K562 (cell line): Measurements from ENCODE around the gene WIPF2. TPM values are rescaled to one million over a fixed set of nuclear protein-coding genes. Genes with fewer than 3 reads are reported as not detected.

ENCODE experiments used
- CGGBP1 ChIP-seq: fragments of 250-450 bp; sonication (Bioruptor Pico); IDR thresholded peaks from 2 replicates; pipeline ENCODE4 v1.9.0; 2021; ENCODE audit warnings: mild to moderate bottlenecking
- DIDO1 ChIP-seq: fragments of 450-650 bp; IDR thresholded peaks from 2 replicates; pipeline ENCODE4 v1.6.1; 2016; ENCODE audit warnings: low read depth, missing biosample characterization, missing genetic modification characterization
- E2F4 ChIP-seq: sonication (generic); formaldehyde crosslinking; IDR thresholded peaks from 2 replicates; pipeline ENCODE4 v1.8.0; 2022; ENCODE audit warnings: mild to moderate bottlenecking, low read depth, missing genetic modification reagents
- E2F6 ChIP-seq, 2 experiments: IDR thresholded peaks; 2 replicates each; pipeline ENCODE4 v1.6.1; 2011; ENCODE audit warnings: borderline replicate concordance in 1 of 2, control low read depth in 1 of 2, low read depth in 1 of 2, low read length in 1 of 2, mild to moderate bottlenecking in 1 of 2, mixed read lengths in 1 of 2, moderate library complexity in 1 of 2; ENCODE audit not compliant: insufficient read depth in 1 of 2, insufficient read length in 1 of 2, poor library complexity in 1 of 2, severe bottlenecking in 1 of 2; ENCODE audit errors: extremely low read depth in 1 of 2
- ETS2 ChIP-seq: IDR thresholded peaks from 2 replicates; pipeline ENCODE4 v1.6.1; 2016; ENCODE audit warnings: borderline replicate concordance, missing genetic modification characterization, mild to moderate bottlenecking, moderate library complexity, missing compliant biosample characterization; ENCODE audit not compliant: poor library complexity, severe bottlenecking
- FOXP4 ChIP-seq: sonication (generic); formaldehyde crosslinking; IDR thresholded peaks from 2 replicates; pipeline ENCODE4 v1.8.0; 2022; ENCODE audit warnings: mild to moderate bottlenecking, missing genetic modification reagents, borderline replicate concordance
- HBP1 ChIP-seq: fragments of 450-650 bp; formaldehyde crosslinking; IDR thresholded peaks from 2 replicates; pipeline ENCODE4 v1.4.0; 2022; ENCODE audit warnings: missing genetic modification characterization
- HNRNPLL ChIP-seq: fragments of 200-400 bp; formaldehyde crosslinking; IDR thresholded peaks from 2 replicates; pipeline ENCODE4 v1.6.1; 2017; ENCODE audit warnings: low read length, low read depth, mild to moderate bottlenecking; ENCODE audit not compliant: poor library complexity, severe bottlenecking
- ILF3 ChIP-seq: fragments of 450-650 bp; IDR thresholded peaks from 2 replicates; pipeline ENCODE4 v1.6.1; 2018; ENCODE audit warnings: antibody characterized with exemption, mild to moderate bottlenecking, moderate library complexity, borderline replicate concordance
- MBD1 ChIP-seq: fragments of 250-450 bp; sonication (Bioruptor Pico); IDR thresholded peaks from 2 replicates; pipeline ENCODE4 v1.8.0; 2022; ENCODE audit warnings: inconsistent platforms
- MEF2D ChIP-seq: conservative IDR thresholded peaks from 2 replicates; pipeline ENCODE4 v1.6.1; 2016; ENCODE audit warnings: low read depth, missing genetic modification characterization, missing compliant biosample characterization
- NR2C2 ChIP-seq, 2 experiments: fragments of 200-800 bp in 1 of 2; sonication (Bioruptor generic) in 1 of 2; sonication (generic) in 1 of 2; formaldehyde crosslinking in 1 of 2; IDR thresholded peaks; 2 replicates each; pipeline versions ENCODE4 v1.6.1 to v1.8.0; 2016 to 2022; ENCODE audit warnings: mild to moderate bottlenecking in 1 of 2, missing compliant biosample characterization in 1 of 2, missing genetic modification characterization in 1 of 2, missing genetic modification reagents in 1 of 2
- POLR2AphosphoS5 ChIP-seq: IDR thresholded peaks from 2 replicates; pipeline ENCODE4 v1.6.1; 2011; ENCODE audit warnings: mild to moderate bottlenecking, low read depth, low read length, moderate library complexity; ENCODE audit not compliant: control insufficient read depth, insufficient read depth
- RBM22 ChIP-seq: fragments of 200-400 bp; formaldehyde crosslinking; IDR thresholded peaks from 2 replicates; pipeline ENCODE4 v1.6.1; 2018; ENCODE audit warnings: low read length, low read depth; ENCODE audit not compliant: poor library complexity, severe bottlenecking
- ZNF444 ChIP-seq: fragments of 250-450 bp; sonication (Bioruptor Pico); IDR thresholded peaks from 2 replicates; pipeline ENCODE4 v1.4.0; 2020; ENCODE audit warnings: mild to moderate bottlenecking, moderate library complexity
- ZNF586 ChIP-seq: fragments of 450-650 bp; formaldehyde crosslinking; conservative IDR thresholded peaks from 2 replicates; pipeline ENCODE4 v1.4.0; 2020; ENCODE audit warnings: mild to moderate bottlenecking, moderate library complexity
- polyA plus RNA-seq, 8 experiments: library from polyadenylated mRNA; depleted of rRNA in 4 of 8; stranded (reverse) in 5 of 8; unstranded in 3 of 8; fragments of >200 nt; fragmentation: Nextera tagmentation in 2 of 8; fragmentation: Illumina TruSeq in 1 of 8; extraction: Ambion mirVana in 2 of 8; extraction: Trizol in 1 of 8; gene quantifications; 2 replicates each; pipeline versions ENCODE4 v1.2.1 to v1.2.3, GENCODE V29; 2011 to 2014; ENCODE audit warnings: inconsistent platforms in 1 of 8, missing spikeins in 1 of 8
- total RNA-seq, 7 experiments: library from RNA; depleted of rRNA in 6 of 7; stranded (reverse); fragments of >200 nt in 6 of 7; fragmentation: Illumina TruSeq in 2 of 7; extraction: Trizol in 2 of 7; gene quantifications; 2 replicates each; pipeline versions ENCODE4 v1.2.1 to v1.2.3, GENCODE V29; 2011 to 2021; ENCODE audit warnings: low replicate concordance in 1 of 7

WIPF2 gene
- total and polyA plus RNA-seq, 9 of the 15 experiments (the other 6 are each of a cell fraction or from before 2014, with no cell fraction given) = 3.6 to 15.0 (median 5.3) TPM

GRCh38 chr17:40219594-40220338, 662 bp downstream of the WIPF2 start (continued):
- TF ChIP-seq CGGBP1 (CRISPR knock-in tag) (no peak), ETS2 (tag) (no peak), DIDO1 (tag) (no peak), HBP1 (CRISPR knock-in tag) (0 out of 2 replicates have a peak, but pooled peaks have one; percentile 45), NR2C2 (CRISPR knock-in tag; IDR thresholded peaks at IDR 0.05) (no peak), NR2C2 (tag; IDR thresholded peaks at IDR 0.05) (no peak), MBD1 (no peak), FOXP4 (CRISPR knock-in tag) (no peak), RBM22 (no peak), ILF3 (no peak), ZNF444 (CRISPR knock-in tag) (no peak), POLR2AphosphoS5 (no peak), HNRNPLL (no peak), MEF2D (tag) (no peak), ZNF586 (CRISPR knock-in tag) (no peak), E2F6 (IDR thresholded peaks at IDR 0.05; ENCODE audit: borderline replicate concordance in 1 of 2, extremely low read depth in 1 of 2, insufficient read depth in 1 of 2, insufficient read length in 1 of 2, low read depth in 1 of 2, low read length in 1 of 2, poor library complexity in 1 of 2, severe bottlenecking in 1 of 2) (peak in 1 of 2 experiments; percentile 30), E2F4 (CRISPR knock-in tag) (no peak)
